Fibroblast of lung (primary cell): ENCODE measurements around the gene MCAT.

Experiments
- EZH2 ChIP-seq: IDR thresholded peaks from 2 replicates; pipeline ENCODE4 v1.5.1; 2012; ENCODE audit warnings: low read length, control low read depth, mild to moderate bottlenecking; ENCODE audit errors: missing control alignments
- TF ChIP-seq, protein P1 (sequence below), 2 donors: IDR thresholded peaks in 1 of 2; conservative IDR thresholded peaks in 1 of 2; 1 replicate in 1 of 2; 2 replicates in 1 of 2; pipeline ENCODE4 v1.5.1; 2011 to 2012; ENCODE audit warnings: low read length in 2 of 2, control low read depth in 1 of 2, inconsistent platforms in 1 of 2, low read depth in 1 of 2, mild to moderate bottlenecking in 1 of 2

DNA sequence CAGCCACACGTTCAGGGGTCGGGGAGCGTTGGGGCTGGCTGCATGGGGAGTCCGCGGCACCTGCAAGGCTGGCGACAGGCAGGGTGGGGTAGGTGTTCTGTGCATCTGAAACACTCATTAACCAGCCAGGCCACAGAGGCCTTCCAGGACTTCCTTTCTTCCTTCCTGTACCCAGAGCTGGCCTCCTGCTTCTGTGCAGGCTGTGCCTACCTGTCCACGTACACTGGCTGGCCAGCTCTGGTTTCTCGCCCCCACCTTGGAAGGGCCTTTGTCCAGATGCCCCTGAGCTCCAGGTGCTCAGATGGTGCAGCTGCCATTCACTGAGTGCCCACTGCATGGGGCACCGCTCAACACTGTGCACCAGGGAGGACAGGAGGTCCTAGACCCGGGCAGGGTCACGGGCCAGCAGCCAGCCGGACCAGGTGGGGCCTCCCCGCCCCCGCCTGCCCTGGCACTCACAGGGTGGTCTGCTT is 27.9 kb upstream of the MCAT start:
- TF ChIP-seq, protein P1, sequence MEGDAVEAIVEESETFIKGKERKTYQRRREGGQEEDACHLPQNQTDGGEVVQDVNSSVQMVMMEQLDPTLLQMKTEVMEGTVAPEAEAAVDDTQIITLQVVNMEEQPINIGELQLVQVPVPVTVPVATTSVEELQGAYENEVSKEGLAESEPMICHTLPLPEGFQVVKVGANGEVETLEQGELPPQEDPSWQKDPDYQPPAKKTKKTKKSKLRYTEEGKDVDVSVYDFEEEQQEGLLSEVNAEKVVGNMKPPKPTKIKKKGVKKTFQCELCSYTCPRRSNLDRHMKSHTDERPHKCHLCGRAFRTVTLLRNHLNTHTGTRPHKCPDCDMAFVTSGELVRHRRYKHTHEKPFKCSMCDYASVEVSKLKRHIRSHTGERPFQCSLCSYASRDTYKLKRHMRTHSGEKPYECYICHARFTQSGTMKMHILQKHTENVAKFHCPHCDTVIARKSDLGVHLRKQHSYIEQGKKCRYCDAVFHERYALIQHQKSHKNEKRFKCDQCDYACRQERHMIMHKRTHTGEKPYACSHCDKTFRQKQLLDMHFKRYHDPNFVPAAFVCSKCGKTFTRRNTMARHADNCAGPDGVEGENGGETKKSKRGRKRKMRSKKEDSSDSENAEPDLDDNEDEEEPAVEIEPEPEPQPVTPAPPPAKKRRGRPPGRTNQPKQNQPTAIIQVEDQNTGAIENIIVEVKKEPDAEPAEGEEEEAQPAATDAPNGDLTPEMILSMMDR (conservative IDR thresholded peaks at IDR 0.05 in 1 of 2, IDR thresholded peaks at IDR 0.05 in 1 of 2; ENCODE audit: low read depth in 1 of 2, low read length in 2 of 2): no peak
- no peak for TF ChIP-seq EZH2
